Upper lobe of right lung (tissue), 1 donor: ENCODE measurements around the gene TMEM178B. TPM values are rescaled to one million over a fixed set of nuclear protein-coding genes. Genes with fewer than 3 reads are reported as not detected.

Experiments
- ATAC-seq: fragments of 200-7000 bp; cut with Tn5 transposase; one replicate; pipeline ENCODE4 v1.9.1; 2020; ENCODE audit warnings: mild to moderate bottlenecking, moderate library complexity
- DNase-seq: peaks from one replicate; pipeline ENCODE4 v3.0.0-alpha.2; 2020
- H3K27ac ChIP-seq: fragments of 200-600 bp; one replicate; pipeline ENCODE4 v1.8.0; 2022
- H3K27me3 ChIP-seq: fragments of 200-600 bp; one replicate; pipeline ENCODE4 v1.8.0; 2022; ENCODE audit warnings: mild to moderate bottlenecking
- H3K36me3 ChIP-seq: fragments of 200-600 bp; one replicate; pipeline ENCODE4 v1.8.0; 2022
- H3K4me1 ChIP-seq: fragments of 200-600 bp; one replicate; pipeline ENCODE4 v1.8.0; 2022
- H3K4me3 ChIP-seq: fragments of 200-600 bp; one replicate; pipeline ENCODE4 v1.8.0; 2022; ENCODE audit warnings: mild to moderate bottlenecking
- H3K9me3 ChIP-seq: fragments of 200-600 bp; one replicate; pipeline ENCODE4 v1.8.0; 2022
- CTCF ChIP-seq: fragments of 200-600 bp; IDR thresholded peaks from one replicate; pipeline ENCODE4 v1.8.0; 2022; ENCODE audit warnings: antibody characterized with exemption
- intact Hi-C: fragments of 100-400 bp; cut with DNase I; formaldehyde crosslinking; loops from one replicate; pipeline ENCODE4 v1.11.0; 2022
- total RNA-seq: library from RNA; stranded (reverse); fragmentation: NEBNext Ultra II Directional; extraction: Animal tissue kit (Norgen Biotek cat#: 25700); gene quantifications from one replicate; pipeline ENCODE4 v1.2.1, GENCODE V29; 2021
- donor health status: DM: no; HTN: yes; CAD: no; lungs with severe emphysema.

TMEM178B gene
- total RNA-seq, 1 donor from 2014 or later, result 1.4 TPM

GRCh38 chr7:141436575-141437075 is 362.8 kb downstream of the TMEM178B start:
- Histone ChIP-seq H3K9me3 (no peaks in the 10 kb centered on the region), H3K27me3 (no peaks in the 10 kb centered on the region), H3K4me1 (peaks cover 1% of the 10 kb centered on the region), H3K36me3 (no peaks in the 10 kb centered on the region), H3K4me3 (no peak overlapping the region), H3K27ac (no peak overlapping the region)
- no peak for DNase-seq
- no peak for TF ChIP-seq CTCF
- no peak for ATAC-seq
- intact Hi-C loops, result no loop called here

GRCh38 chr7:141439164-141439563 is 365.3 kb downstream of the TMEM178B start:
- Histone ChIP-seq H3K36me3 (no peaks in the 10 kb centered on the region), H3K4me3 (no peak overlapping the region), H3K4me1 (peaks cover 4% of the 10 kb centered on the region), H3K27ac (no peak overlapping the region), H3K27me3 (no peaks in the 10 kb centered on the region), H3K9me3 (no peaks in the 10 kb centered on the region)
- no peak for ATAC-seq
- DNase-seq, result no peak
- intact Hi-C loops, result no loop called here
- no peak for TF ChIP-seq CTCF

- H3K27me3 ChIP-seq, result no peaks in the 10 kb centered on the region
- intact Hi-C loops, result no loop called here
Observed at GRCh38 chr7:141439776-141440175, 365.9 kb downstream of the TMEM178B start.

GRCh38 chr7:141441837-141442627 is 368.2 kb downstream of the TMEM178B start:
- Histone ChIP-seq H3K4me3 (no peak overlapping the region), H3K27ac (no peak overlapping the region), H3K36me3 (no peaks in the 10 kb centered on the region), H3K4me1 (peaks cover 4% of the 10 kb centered on the region), H3K27me3 (no peaks in the 10 kb centered on the region), H3K9me3 (no peaks in the 10 kb centered on the region)
- no peak for ATAC-seq
- no peak for TF ChIP-seq CTCF
- no peak for DNase-seq
- intact Hi-C loops, result no loop called here

More at GRCh38 chr7:141439776-141440175, 365.9 kb downstream of the TMEM178B start:
- H3K9me3 ChIP-seq, result no peaks in the 10 kb centered on the region
- H3K36me3 ChIP-seq, result no peaks in the 10 kb centered on the region
- ATAC-seq (no peak), DNase-seq (no peak)
- H3K4me1 ChIP-seq, result peaks cover 4% of the 10 kb centered on the region
- no peak overlapping the region for H3K27ac ChIP-seq
- no peak for TF ChIP-seq CTCF
- no peak overlapping the region for H3K4me3 ChIP-seq

GRCh38 chr7:141442781-141443180 is 368.9 kb downstream of the TMEM178B start:
- no peaks in the 10 kb centered on the region for H3K36me3 ChIP-seq
- DNase-seq (no peak), ATAC-seq (no peak)
- H3K4me1 ChIP-seq, result peaks cover 4% of the 10 kb centered on the region
- H3K27ac ChIP-seq, result no peak overlapping the region
- H3K9me3 ChIP-seq, result no peaks in the 10 kb centered on the region
- TF ChIP-seq CTCF, result no peak
- no peak overlapping the region for H3K4me3 ChIP-seq
- no peaks in the 10 kb centered on the region for H3K27me3 ChIP-seq
- intact Hi-C loops, result no loop called here
